NT2/D1 (cell line): ENCODE data around the gene PSD.

ENCODE experiments used
- DNase-seq: peaks from one replicate; pipeline ENCODE4 v3.0.0-alpha.2; 2011; ENCODE audit warnings: low read depth, low spot score
- H3K27me3 ChIP-seq: 2 replicates; pipeline ENCODE4 v1.6.0; 2011; ENCODE audit warnings: mild to moderate bottlenecking; ENCODE audit not compliant: insufficient read length, insufficient read depth
- H3K36me3 ChIP-seq: 2 replicates; pipeline ENCODE4 v1.6.1; 2011; ENCODE audit warnings: mild to moderate bottlenecking, low read length, mixed read lengths; ENCODE audit not compliant: insufficient read depth, insufficient read length
- H3K4me1 ChIP-seq: 2 replicates; pipeline ENCODE4 v1.5.1; 2011; ENCODE audit not compliant: insufficient read depth, insufficient read length
- H3K4me3 ChIP-seq: 2 replicates; pipeline ENCODE4 v1.5.1; 2011; ENCODE audit warnings: low read depth; ENCODE audit not compliant: insufficient read length
- H3K9ac ChIP-seq: 2 replicates; pipeline ENCODE4 v1.6.0; 2011; ENCODE audit warnings: low read depth; ENCODE audit not compliant: insufficient read length
- H3K9me3 ChIP-seq: 2 replicates; pipeline ENCODE4 v1.5.1; 2011; ENCODE audit warnings: mild to moderate bottlenecking, low read length; ENCODE audit not compliant: insufficient read depth
- SUZ12 ChIP-seq: IDR thresholded peaks from 2 replicates; pipeline ENCODE4 v1.6.1; 2011; ENCODE audit not compliant: insufficient read length, insufficient read depth; ENCODE audit errors: extremely low read depth
- YY1 ChIP-seq: IDR thresholded peaks from 2 replicates; pipeline ENCODE4 v1.6.1; 2011; ENCODE audit not compliant: insufficient read length, insufficient read depth
- ZNF274 ChIP-seq: IDR thresholded peaks from 2 replicates; pipeline ENCODE4 v1.6.1; 2011; ENCODE audit warnings: mild to moderate bottlenecking, low read depth, low read length

PSD gene

DNA sequence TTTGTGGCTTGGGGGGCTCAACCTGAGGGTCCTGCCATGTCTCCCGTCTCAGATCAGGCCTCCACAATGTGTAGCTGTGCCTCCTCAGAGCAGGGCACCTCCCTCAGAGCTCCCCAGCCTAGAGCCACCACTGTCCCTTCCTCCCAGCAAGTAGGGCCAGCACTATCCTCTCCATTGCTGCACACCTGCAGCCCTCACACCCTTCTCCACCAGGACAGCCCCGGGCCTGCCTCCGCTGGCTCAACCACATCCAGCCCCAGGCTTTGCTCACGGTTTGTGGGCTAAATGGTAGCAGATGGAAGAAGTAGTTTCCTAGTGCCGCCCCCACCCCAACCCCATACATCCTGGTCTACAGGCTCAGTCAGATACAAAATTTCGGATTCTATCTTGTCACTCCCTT, 13.0 kb downstream of the PSD start:
- peaks cover 22% of the 10 kb centered on the region for H3K4me1 ChIP-seq
- no peak overlapping the region for H3K4me3 ChIP-seq
- H3K9me3 ChIP-seq: no peaks in the 10 kb centered on the region
- peaks cover 33% of the 10 kb centered on the region for H3K27me3 ChIP-seq
- no peak for DNase-seq
- TF ChIP-seq ZNF274: no peak
- no peak for TF ChIP-seq YY1
- TF ChIP-seq SUZ12: no peak
- no peak overlapping the region for H3K9ac ChIP-seq
- H3K36me3 ChIP-seq: peaks cover 37% of the 10 kb centered on the region

DNA sequence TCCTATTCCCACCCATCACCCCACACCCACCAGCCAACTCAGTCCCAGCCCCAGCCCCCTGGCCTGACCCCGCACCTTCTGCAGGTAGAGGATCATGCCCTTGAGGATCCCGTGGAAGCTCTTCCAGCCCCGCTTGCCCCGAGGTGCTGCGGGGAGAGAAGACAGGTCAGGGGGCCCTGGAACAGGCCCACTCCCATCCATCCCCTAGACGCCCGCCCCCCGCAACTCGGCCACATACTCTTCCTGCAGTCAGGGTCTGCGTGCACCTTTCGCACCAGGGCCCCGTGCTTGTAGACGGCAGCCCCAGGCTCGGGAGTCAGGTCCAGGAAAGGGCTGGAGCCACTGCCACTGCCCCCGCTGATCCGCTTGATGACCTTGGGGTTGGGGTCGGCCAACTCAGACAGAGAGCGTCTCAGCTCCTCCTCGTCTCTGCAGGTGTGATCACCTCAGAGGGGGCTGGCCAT, 13.4 kb downstream of the PSD start:
- TF ChIP-seq ZNF274: no peak
- no peak for DNase-seq
- Histone ChIP-seq H3K4me3 (no peak overlapping the region), H3K4me1 (peaks cover 25% of the 10 kb centered on the region), H3K9me3 (no peaks in the 10 kb centered on the region), H3K36me3 (peaks cover 41% of the 10 kb centered on the region), H3K9ac (no peak overlapping the region), H3K27me3 (peaks cover 28% of the 10 kb centered on the region)

DNA sequence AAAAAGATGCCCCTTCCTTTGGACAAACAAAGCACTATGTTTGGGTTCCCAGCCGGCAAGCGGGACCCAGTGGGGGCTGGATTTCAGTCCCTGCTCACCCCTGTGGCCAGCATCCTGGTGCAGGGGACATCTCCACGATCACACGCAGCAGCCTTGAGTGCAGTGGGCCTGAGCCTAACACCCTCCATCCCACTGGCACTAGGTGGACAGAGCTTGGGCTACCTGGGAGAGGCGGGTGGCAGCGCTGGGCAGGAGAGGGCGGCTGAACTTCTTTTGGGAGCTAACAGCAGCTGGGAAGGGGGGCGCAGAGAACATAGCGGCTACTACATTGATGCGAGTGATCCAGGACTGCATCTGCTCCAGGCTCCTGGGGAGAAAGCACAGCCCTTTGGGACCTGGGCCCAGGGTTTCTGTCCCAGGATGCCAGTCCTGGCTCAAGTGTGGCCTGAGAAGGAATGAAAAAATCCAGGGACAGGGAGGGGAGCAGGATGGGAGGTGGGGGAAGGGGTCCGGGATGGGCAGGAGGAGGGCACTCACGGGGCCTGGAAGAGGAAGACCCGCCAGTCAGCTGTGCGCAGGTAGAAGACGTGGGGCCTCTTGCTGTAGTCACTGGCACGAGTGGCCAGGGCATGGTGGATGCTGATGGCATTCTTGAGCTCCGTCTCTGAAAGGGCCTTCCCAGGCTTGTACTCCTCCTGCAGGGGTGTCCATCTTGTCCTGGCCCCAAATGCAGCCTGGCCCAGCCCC, 14.1 kb downstream of the PSD start:
- no peaks in the 10 kb centered on the region for H3K9me3 ChIP-seq
- no peak for TF ChIP-seq ZNF274
- no peak for TF ChIP-seq SUZ12
- no peak for TF ChIP-seq YY1
- no peak for DNase-seq
- H3K4me1 ChIP-seq: peaks cover 27% of the 10 kb centered on the region
- H3K36me3 ChIP-seq: peaks cover 47% of the 10 kb centered on the region
- H3K9ac ChIP-seq: no peak overlapping the region
- H3K27me3 ChIP-seq: peaks cover 22% of the 10 kb centered on the region
- no peak overlapping the region for H3K4me3 ChIP-seq

DNA sequence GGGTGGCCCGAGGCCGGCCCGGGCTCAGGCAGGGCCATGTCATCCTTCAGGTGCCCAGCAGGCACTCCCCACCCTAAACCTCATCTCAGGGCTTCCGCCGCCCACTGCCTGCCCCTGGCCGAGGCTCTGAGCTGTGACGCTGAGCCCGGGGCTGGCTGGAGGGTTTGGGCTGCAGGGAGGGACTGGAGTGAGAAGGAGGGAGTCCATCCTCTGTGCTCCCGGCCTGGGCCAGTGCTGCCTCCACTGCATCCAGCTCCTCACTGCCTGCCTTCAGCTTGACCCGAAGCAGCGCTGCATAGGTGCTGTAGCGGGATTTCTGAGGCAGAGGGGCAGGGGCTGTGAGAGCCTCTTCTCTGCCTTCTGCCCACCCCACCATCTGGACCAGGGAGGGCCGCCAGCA, 15.5 kb downstream of the PSD start:
- Histone ChIP-seq H3K36me3 (peaks cover 54% of the 10 kb centered on the region), H3K4me3 (no peak overlapping the region), H3K9me3 (no peaks in the 10 kb centered on the region), H3K27me3 (peaks cover 10% of the 10 kb centered on the region), H3K4me1 (peaks cover 21% of the 10 kb centered on the region), H3K9ac (peak overlapping the region; percentile 8)
- DNase-seq: no peak
- TF ChIP-seq ZNF274 (no peak), YY1 (no peak), SUZ12 (no peak)

DNA sequence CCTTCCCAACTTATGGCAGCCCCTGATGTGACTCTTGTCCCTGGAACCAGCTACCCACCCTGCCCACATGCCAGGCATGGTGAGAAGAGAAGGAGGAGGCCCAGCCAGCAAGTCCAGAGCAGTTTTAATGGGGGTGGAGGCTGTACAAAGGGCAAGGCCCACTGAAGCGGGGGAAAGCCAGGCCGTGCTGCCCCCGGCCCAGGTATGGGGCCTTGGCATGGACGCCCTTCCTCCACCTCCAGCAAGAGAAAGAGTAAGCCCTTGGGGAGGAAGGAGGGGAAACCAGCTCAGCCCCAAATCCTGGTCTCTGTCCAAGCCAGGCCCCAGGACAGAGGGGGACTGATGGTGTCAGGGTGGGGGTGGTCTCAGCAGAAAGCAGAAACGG, 16.1 kb downstream of the PSD start:
- no peak for DNase-seq
- no peak overlapping the region for H3K4me3 ChIP-seq
- H3K4me1 ChIP-seq: peaks cover 21% of the 10 kb centered on the region
- H3K9ac ChIP-seq: peak overlapping the region; percentile 44
- no peak for TF ChIP-seq ZNF274
- no peak for TF ChIP-seq YY1
- TF ChIP-seq SUZ12: no peak
- H3K9me3 ChIP-seq: no peaks in the 10 kb centered on the region
- H3K27me3 ChIP-seq: peaks cover 4% of the 10 kb centered on the region
- peaks cover 60% of the 10 kb centered on the region for H3K36me3 ChIP-seq

DNA sequence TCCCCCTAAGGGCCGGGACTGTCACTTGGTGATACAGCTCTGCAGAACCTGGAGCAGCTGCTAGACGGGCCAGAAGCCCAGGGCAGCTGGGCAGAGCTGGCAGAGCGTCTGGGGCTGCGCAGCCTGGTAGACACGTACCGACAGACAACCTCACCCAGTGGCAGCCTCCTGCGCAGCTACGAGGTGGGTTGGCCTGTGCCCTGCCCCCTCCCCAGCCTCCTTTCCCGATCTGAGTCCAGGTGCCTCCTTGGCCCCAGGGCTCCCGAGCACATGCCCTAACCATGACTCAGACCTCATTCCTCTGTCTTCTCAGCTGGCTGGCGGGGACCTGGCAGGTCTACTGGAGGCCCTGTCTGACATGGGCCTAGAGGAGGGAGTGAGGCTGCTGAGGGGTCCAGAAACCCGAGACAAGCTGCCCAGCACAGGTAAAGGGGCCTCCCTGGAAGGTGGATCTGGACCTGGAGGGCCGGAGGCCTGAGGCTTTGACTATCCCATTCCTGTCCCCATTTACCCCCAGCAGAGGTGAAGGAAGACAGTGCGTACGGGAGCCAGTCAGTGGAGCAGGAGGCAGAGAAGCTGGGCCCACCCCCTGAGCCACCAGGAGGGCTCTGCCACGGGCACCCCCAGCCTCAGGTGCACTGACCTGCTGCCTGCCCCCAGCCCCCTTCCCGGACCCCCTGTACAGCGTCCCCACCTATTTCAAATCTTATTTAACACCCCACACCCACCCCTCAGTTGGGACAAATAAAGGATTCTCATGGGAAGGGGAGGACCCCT, 16.7 kb downstream of the PSD start:
- no peaks in the 10 kb centered on the region for H3K27me3 ChIP-seq
- no peaks in the 10 kb centered on the region for H3K9me3 ChIP-seq
- H3K4me1 ChIP-seq: peaks cover 23% of the 10 kb centered on the region
- TF ChIP-seq YY1 (no peak), ZNF274 (no peak), SUZ12 (no peak)
- DNase-seq: no peak
- no peak overlapping the region for H3K4me3 ChIP-seq
- H3K36me3 ChIP-seq: peaks cover 65% of the 10 kb centered on the region
- H3K9ac ChIP-seq: peak overlapping the region; percentile 44

DNA sequence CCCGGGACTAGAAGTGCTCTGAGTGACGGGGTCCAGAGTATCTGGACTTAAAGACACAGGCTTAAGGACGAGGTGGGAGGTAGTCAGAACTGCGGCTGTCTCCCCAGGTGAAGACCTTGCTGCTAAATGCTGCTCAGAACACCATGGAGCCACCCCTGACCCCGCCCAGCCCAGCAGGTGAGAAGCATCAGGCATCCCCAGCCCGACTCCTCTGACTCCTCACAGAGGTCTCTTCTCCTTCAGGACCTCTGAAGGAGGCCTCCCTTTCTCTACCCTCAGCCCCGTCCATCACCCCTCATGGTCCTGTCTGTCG, 17.3 kb downstream of the PSD start:
- Histone ChIP-seq H3K36me3 (peaks cover 71% of the 10 kb centered on the region), H3K9me3 (no peaks in the 10 kb centered on the region), H3K9ac (peak overlapping the region; percentile 2), H3K27me3 (no peaks in the 10 kb centered on the region), H3K4me3 (no peak overlapping the region), H3K4me1 (peaks cover 30% of the 10 kb centered on the region)
- DNase-seq: no peak
- TF ChIP-seq SUZ12: no peak
- no peak for TF ChIP-seq ZNF274
- no peak for TF ChIP-seq YY1
